Common myeloid progenitor, CD34-positive (primary cell): ENCODE measurements around the gene MYH4. TPM values are rescaled to one million over a fixed set of nuclear protein-coding genes. Genes with fewer than 3 reads are reported as not detected.

ENCODE experiments used
- CTCF ChIA-PET: fragments of 350-600 bp; sonication (Branson Sonifier 250); formaldehyde crosslinking; loops from one replicate; lab custom pipeline; 2021; ENCODE audit warnings: antibody characterized with exemption; lab: Charles Lee
- POLR2A ChIA-PET: fragments of 350-600 bp; sonication (Branson Sonifier 250); formaldehyde crosslinking; loops from one replicate; lab custom pipeline; 2021; ENCODE audit warnings: antibody characterized with exemption; lab: Charles Lee
- DNase-seq, 3 donors: peaks; one replicate each; pipeline versions ENCODE4 v3.0.0 to v3.0.0-alpha.2; 2013
- H3K27ac ChIP-seq, 2 experiments: 1 replicate in 1 of 2; 2 replicates in 1 of 2; pipeline ENCODE4 v1.7.0; 2013; ENCODE audit warnings: inconsistent platforms in 2 of 2, low read length in 2 of 2, mild to moderate bottlenecking in 2 of 2, low read depth in 1 of 2, moderate library complexity in 1 of 2; ENCODE audit not compliant: severe bottlenecking in 2 of 2, insufficient read depth in 1 of 2, poor library complexity in 1 of 2
- H3K27me3 ChIP-seq, 5 experiments: replicated peaks in 2 of 5; 1 replicate in 3 of 5; 2 replicates in 2 of 5; pipeline versions ENCODE4 v1.6.1 to v1.7.0; 2013; ENCODE audit warnings: low read length in 4 of 5, mild to moderate bottlenecking in 2 of 5, moderate library complexity in 2 of 5, inconsistent platforms in 1 of 5; ENCODE audit not compliant: insufficient read depth in 5 of 5, control insufficient read depth in 4 of 5
- H3K36me3 ChIP-seq, 4 experiments: 1 replicate in 2 of 4; 2 replicates in 2 of 4; pipeline versions ENCODE4 v1.6.1 to v1.7.0; 2013; ENCODE audit warnings: low read length in 3 of 4, control low read depth in 1 of 4, mild to moderate bottlenecking in 1 of 4; ENCODE audit not compliant: control insufficient read depth in 4 of 4, insufficient read depth in 4 of 4
- H3K4me1 ChIP-seq, 4 experiments: 1 replicate in 3 of 4; 2 replicates in 1 of 4; pipeline versions ENCODE4 v1.6.1 to v1.7.1; 2013; ENCODE audit warnings: low read length in 3 of 4, mild to moderate bottlenecking in 3 of 4, control low read depth in 1 of 4, inconsistent platforms in 1 of 4, moderate library complexity in 1 of 4; ENCODE audit not compliant: control insufficient read depth in 4 of 4, insufficient read depth in 4 of 4; ENCODE audit errors: control extremely low read depth in 1 of 4
- H3K4me3 ChIP-seq, 7 experiments: 1 replicate in 4 of 7; 2 replicates in 3 of 7; pipeline versions ENCODE4 v1.5.1 to v1.7.0; 2013; ENCODE audit warnings: mild to moderate bottlenecking in 7 of 7, low read length in 6 of 7, moderate library complexity in 6 of 7, inconsistent platforms in 2 of 7, low read depth in 2 of 7, control low read depth in 1 of 7; ENCODE audit not compliant: insufficient read depth in 4 of 7, control insufficient read depth in 1 of 7; ENCODE audit errors: extremely low read depth in 1 of 7
- H3K9me3 ChIP-seq, 5 experiments: 1 replicate in 4 of 5; 2 replicates in 1 of 5; pipeline versions ENCODE4 v1.6.1 to v1.7.1; 2013; ENCODE audit warnings: low read length in 4 of 5, mild to moderate bottlenecking in 2 of 5, inconsistent platforms in 1 of 5, low read depth in 1 of 5, moderate library complexity in 1 of 5; ENCODE audit not compliant: control insufficient read depth in 4 of 5, insufficient read depth in 2 of 5; ENCODE audit errors: control extremely low read depth in 1 of 5
- WGBS: methylation state at CpG from one replicate; pipeline ENCODE4 v1.1.5; 2013; ENCODE audit not compliant: insufficient coverage; 5-methylcytosine and 5-hydroxymethylcytosine counted together
- polyA plus RNA-seq: library from polyadenylated mRNA; unstranded; fragments of 120-200 nt; gene quantifications from one replicate; pipeline ENCODE4 v1.2.1, GENCODE V29; 2013

Gene MYH4
- polyA plus RNA-seq, result not detected

GRCh38 chr17:10469459-10469858 lies at the start of gene MYH4:
Gene MYH4 (minus strand): TSS chr17:10469559. CDS start chr17:10466745, 2,814 bp downstream.
- Histone ChIP-seq H3K27ac (no peak within 1 kb of the TSS), H3K27me3 (peaks cover 0 to 3% (median 0%) of the 10 kb centered on the region in 5 experiments), H3K36me3 (no peaks in the 10 kb centered on the region), H3K4me3 (no peak within 1 kb of the TSS), H3K4me1 (no peaks in the 10 kb centered on the region), H3K9me3 (no peaks in the 10 kb centered on the region)
- no peak for DNase-seq
- POLR2A ChIA-PET, result no interaction called here
- CTCF ChIA-PET, result interaction anchor here (1.1 kb wide), 1 partner anchor 26 kb away, joined by 3 read pairs; no protein-coding TSS in a partner anchor
- no CpG with 5 or more reads among the region's 1 CpG for WGBS

- Histone ChIP-seq H3K9me3 (no peaks in the 10 kb centered on the region), H3K27ac (no peak within 1 kb of the TSS), H3K36me3 (no peaks in the 10 kb centered on the region), H3K27me3 (peaks cover 0 to 3% (median 0%) of the 10 kb centered on the region in 5 experiments), H3K4me3 (no peak within 1 kb of the TSS), H3K4me1 (no peaks in the 10 kb centered on the region)
- POLR2A ChIA-PET, result no interaction called here
- CTCF ChIA-PET, result no interaction called here
- DNase-seq, result no peak
- WGBS, result 94% methylated on average over 8 of the region's 11 CpGs
Observed at GRCh38 chr17:10518271-10519037, 49.1 kb upstream of the MYH4 start, which contains the start of gene MYH1. Gene MYH1 (minus strand): TSS chr17:10518542. CDS start chr17:10516642, 1,900 bp downstream.

GRCh38 chr17:10516638-10517037 lies 47.3 kb upstream of the MYH4 start:
- H3K27me3 ChIP-seq, result peaks cover 0 to 4% (median 0%) of the 10 kb centered on the region in 5 experiments
- POLR2A ChIA-PET, result interaction anchor here (0.7 kb wide), 1 partner anchor 677 kb away, joined by 4 read pairs; no protein-coding TSS in a partner anchor
- H3K9me3 ChIP-seq, result no peaks in the 10 kb centered on the region
- no peak overlapping the region for H3K27ac ChIP-seq
- no peak overlapping the region for H3K4me3 ChIP-seq
- no peaks in the 10 kb centered on the region for H3K4me1 ChIP-seq
- no peak for DNase-seq
- H3K36me3 ChIP-seq, result no peaks in the 10 kb centered on the region
- CTCF ChIA-PET, result interaction anchor here (1.0 kb wide), 1 partner anchor 9 kb away, joined by 3 read pairs; no protein-coding TSS in a partner anchor

GRCh38 chr17:10516065-10516464 lies 46.7 kb upstream of the MYH4 start:
- ChIA-PET POLR2A (interaction anchor here (0.7 kb wide), 1 partner anchor 676 kb away, joined by 4 read pairs; no protein-coding TSS in a partner anchor), CTCF (no interaction called here)
- Histone ChIP-seq H3K36me3 (no peaks in the 10 kb centered on the region), H3K4me1 (no peaks in the 10 kb centered on the region), H3K27me3 (peaks cover 0 to 4% (median 0%) of the 10 kb centered on the region in 5 experiments), H3K27ac (no peak overlapping the region), H3K4me3 (no peak overlapping the region), H3K9me3 (no peaks in the 10 kb centered on the region)
- no peak for DNase-seq
- WGBS, result 93% methylated on average over 7 of the region's 7 CpGs

- ChIA-PET POLR2A (no interaction called here), CTCF (no interaction called here)
- 73% methylated on average over 3 of the region's 6 CpGs for WGBS
- H3K4me1 ChIP-seq, result no peaks in the 10 kb centered on the region
- H3K9me3 ChIP-seq, result no peaks in the 10 kb centered on the region
- H3K27me3 ChIP-seq, result peaks cover 0 to 4% (median 2%) of the 10 kb centered on the region in 5 experiments
- no peaks in the 10 kb centered on the region for H3K36me3 ChIP-seq
- no peak overlapping the region for H3K27ac ChIP-seq
- no peak overlapping the region for H3K4me3 ChIP-seq
- no peak for DNase-seq
Observed at GRCh38 chr17:10513299-10514067, 44.1 kb upstream of the MYH4 start.

- Histone ChIP-seq H3K9me3 (no peaks in the 10 kb centered on the region), H3K27ac (no peak overlapping the region), H3K4me1 (no peaks in the 10 kb centered on the region), H3K4me3 (no peak overlapping the region), H3K27me3 (peaks cover 0 to 4% (median 2%) of the 10 kb centered on the region in 5 experiments), H3K36me3 (no peaks in the 10 kb centered on the region)
- POLR2A ChIA-PET, result no interaction called here
- 100% methylated on average over 1 of the region's 2 CpGs for WGBS
- no peak for DNase-seq
- CTCF ChIA-PET, result no interaction called here
Observed at GRCh38 chr17:10512856-10513255, 43.5 kb upstream of the MYH4 start.
